HG03342 (cell line): Measurements from ENCODE around the gene TRIM44.
"Not testable (repeated sequence)": the region's sequence is repeated elsewhere in the genome, so short reads cannot be mapped to it uniquely, and the experiment has no call there.

Experiments used
- ATAC-seq: cut with Tn5 transposase; IDR thresholded peaks from one replicate; pipeline ENCODE4 v1.9.1; 2021; ENCODE audit warnings: mild to moderate bottlenecking, moderate library complexity; ENCODE audit not compliant: unreplicated experiment

The TRIM44 gene

DNA sequence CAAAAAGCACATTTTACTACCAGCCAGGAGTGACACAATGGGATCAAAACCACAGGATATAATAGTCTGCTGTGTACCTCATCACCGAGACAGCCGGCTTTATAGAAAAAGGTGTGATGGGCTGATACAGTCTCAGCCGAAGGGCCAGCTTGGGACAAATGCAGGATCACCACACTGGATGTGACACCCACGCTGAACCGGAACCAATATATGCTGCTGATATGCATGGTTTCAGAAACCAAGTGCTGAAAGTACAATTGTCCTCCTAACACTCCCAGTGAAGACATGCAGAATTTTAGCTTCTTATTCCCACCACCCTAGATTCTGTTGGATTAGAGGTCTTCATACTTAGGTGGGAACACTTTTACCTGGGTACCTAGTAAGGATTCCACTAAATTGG, 184.3 kb downstream of the TRIM44 start:
- no peak for ATAC-seq

DNA sequence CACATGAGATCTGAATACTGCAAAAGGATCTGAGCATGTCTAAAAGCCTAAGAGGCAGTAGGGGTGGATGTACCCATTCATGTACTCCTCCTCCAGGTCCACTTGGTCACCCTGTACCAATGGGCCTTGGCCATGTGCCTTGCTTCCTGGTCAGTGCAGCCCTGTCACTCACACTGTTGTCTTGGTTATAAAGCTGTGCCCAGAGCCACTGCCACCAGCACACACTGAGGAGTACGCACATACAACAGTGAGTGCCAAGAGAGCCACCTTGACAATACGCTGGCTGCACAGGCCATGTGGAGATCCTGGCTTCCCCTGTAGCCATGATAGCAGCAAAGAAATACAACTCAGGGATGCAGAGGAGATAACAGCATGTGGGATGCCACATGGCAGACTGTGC, 184.9 kb downstream of the TRIM44 start:
- ATAC-seq, result no peak

DNA sequence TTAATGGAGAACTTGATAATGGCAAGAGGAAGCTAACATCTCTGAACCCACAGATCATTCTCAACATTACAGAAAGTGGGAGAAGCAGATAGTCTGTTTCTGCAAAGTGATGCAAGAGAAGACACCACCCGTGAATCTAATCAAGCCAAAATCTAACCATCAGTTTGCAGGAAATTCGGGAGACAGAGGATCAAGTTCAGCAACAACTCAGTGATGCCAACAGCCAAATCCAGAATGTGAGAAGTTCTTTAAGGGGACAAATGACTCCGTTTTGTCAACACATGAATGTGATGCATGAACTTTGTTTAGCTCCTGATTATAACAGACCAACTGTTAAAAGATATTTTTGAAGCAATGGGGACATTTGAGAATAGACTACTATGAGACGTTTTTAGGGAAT, 186.0 kb downstream of the TRIM44 start:
- no peak for ATAC-seq

- no peak for ATAC-seq
Observed at GRCh38 chr11:35850191-35850590, 187.6 kb downstream of the TRIM44 start.

DNA sequence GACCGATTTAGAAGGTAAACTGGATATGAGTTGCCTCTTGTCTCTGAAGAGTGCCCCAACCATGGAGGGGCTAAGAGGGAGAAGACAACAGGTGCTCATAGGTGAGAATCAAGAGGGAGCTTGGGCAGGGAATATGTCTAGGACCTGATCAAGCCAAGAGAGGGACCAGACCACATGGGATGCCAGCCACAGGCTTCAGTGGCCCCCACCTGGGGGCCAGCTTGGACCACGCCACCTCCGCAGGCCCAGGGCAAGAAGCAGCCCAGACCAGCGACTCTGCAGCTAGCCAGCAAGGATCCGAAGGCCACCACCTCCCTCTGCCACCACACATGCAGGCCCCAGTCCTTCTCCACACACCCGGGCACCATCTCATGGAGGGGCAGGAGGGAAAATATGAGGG, 188.8 kb downstream of the TRIM44 start:
- no peak for ATAC-seq

DNA sequence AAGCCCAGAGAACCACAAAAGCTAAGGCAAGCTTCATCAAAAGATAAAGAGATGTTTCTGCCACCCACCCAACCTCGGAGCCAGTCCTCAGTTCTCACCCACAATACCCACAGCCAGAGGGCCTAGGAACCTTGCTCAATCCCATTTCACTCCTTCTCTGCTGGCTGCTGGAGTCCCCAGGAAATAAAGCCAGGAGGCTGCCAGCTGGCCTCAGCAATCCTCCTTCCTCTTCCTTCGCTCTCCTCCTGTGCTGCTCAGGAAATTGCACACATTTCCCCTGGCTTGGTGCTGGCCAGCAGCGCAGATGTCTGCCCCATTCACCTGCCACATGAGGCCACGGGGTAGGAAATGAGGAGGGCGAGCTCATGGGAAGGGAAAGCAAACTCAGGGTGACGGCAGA, 189.5 kb downstream of the TRIM44 start:
- ATAC-seq, result no peak

GRCh38 chr11:35853971-35854370, 191.4 kb downstream of the TRIM44 start:
- no peak for ATAC-seq

DNA sequence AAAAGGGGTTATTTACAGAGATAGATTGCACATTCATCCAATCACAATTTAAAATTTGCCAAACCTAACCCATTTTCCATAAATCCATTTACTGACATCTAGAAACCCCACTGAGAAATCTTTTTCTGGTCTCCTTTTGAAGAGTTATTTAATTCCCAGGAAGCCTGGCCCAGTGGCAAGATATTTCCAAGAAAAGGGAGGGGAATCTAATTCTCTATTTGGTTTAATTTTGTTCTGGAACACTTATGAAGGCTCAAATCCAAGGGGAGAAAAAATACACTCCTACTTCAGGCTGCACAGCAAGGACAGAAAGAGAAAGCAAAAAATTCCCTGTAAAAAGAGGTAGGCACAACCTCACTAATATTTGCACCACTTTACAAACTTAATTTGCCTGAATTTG, 193.1 kb downstream of the TRIM44 start:
- ATAC-seq, result no peak

GRCh38 chr11:35856259-35856658, 193.7 kb downstream of the TRIM44 start:
- ATAC-seq, result no peak

- ATAC-seq, result no peak
Observed at GRCh38 chr11:35856756-35857155, 194.2 kb downstream of the TRIM44 start.

DNA sequence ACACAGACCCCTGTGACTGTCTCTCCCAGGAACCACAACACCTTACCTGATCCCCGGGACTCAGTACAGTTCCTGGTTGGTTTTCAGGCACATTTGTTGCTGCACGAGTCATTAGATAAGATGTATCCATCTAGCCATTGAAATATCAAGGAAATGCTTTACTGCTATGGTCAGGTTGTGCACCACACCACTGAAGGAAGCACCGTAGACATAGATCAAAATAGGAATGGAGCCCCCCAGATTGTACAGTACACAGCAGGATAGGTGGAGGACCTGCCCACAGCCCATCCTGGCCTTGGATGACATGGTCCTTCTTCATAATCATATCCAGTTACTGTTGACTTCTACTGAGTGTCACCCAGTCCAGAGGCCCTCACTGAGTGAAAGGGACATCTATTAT, 195.3 kb downstream of the TRIM44 start:
- no peak for ATAC-seq

- ATAC-seq, result no peak
Observed at GRCh38 chr11:35859301-35859700, 196.7 kb downstream of the TRIM44 start.

- ATAC-seq, result not testable (repeated sequence)
Observed at GRCh38 chr11:35860194-35860593, 197.6 kb downstream of the TRIM44 start.

GRCh38 chr11:35861191-35861590, 198.6 kb downstream of the TRIM44 start:
- ATAC-seq, result no peak

GRCh38 chr11:35862666-35863065, 200.1 kb downstream of the TRIM44 start:
- no peak for ATAC-seq

- no peak for ATAC-seq
Observed at GRCh38 chr11:35864131-35864530, 201.6 kb downstream of the TRIM44 start.

DNA sequence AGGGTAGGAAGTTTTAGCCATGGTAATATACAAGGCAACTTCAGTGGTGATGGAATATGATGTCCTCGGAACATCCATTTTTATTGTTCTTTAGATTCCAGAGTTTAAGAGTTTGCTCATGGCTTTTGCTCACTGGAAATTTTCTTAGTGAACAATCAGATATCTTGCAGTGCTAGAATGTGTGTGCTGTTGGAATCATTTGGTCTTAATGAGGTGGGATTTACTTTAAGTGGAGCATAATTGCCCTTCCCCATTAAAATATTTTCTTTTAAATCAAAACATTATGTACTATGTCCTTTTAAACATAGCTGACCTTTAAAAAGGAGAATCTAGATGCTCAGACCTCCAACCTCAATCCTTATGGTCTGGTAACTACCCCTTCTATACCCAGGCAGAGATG, 204.0 kb downstream of the TRIM44 start:
- no peak for ATAC-seq
